GM12878 (cell line): ENCODE results near the gene FBLN7. TPM values are rescaled to one million over a fixed set of nuclear protein-coding genes. Genes with fewer than 3 reads are reported as not detected.

Source experiments
- ATAC-seq: fragments of 200-7000 bp; cut with Tn5 transposase; 3 replicates; pipeline ENCODE4 v1.9.1; 2020; ENCODE audit warnings: mild to moderate bottlenecking, moderate library complexity
- BruUV-seq: library from RNA; stranded (reverse); fragments of 400-500 nt; replicated peaks from 2 replicates; lab custom pipeline; 2021; lab: Mats Ljungman, UMichigan
- CTCF ChIA-PET: fragments of 300-600 bp; sonication (Branson Sonifier 250); formaldehyde crosslinking; extraction: SDS; loops from one replicate; lab custom pipeline; 2021; ENCODE audit warnings: inconsistent platforms; lab: Yijun Ruan, JAX
- POLR2A ChIA-PET: fragments of 350-600 bp; formaldehyde crosslinking; extraction: SDS; loops from one replicate; lab custom pipeline; 2021; ENCODE audit warnings: inconsistent platforms; lab: Charles Lee
- RAD21 ChIA-PET: fragments of 300-600 bp; sonication (Branson Sonifier 250); formaldehyde crosslinking; loops from one replicate; lab custom pipeline; 2023; ENCODE audit warnings: antibody characterized with exemption; ENCODE audit not compliant: unreplicated experiment; lab: Charles Lee
- SMC1A ChIA-PET: fragments of 300-600 bp; sonication (Branson Sonifier 250); formaldehyde crosslinking; loops from one replicate; lab custom pipeline; 2023; ENCODE audit not compliant: unreplicated experiment, uncharacterized antibody; lab: Charles Lee
- DNase-seq: peaks from one replicate; pipeline ENCODE4 v3.0.0-alpha.2; 2011; ENCODE audit warnings: low read depth, low spot score
- FAIRE-seq: peaks from 3 replicates; lab custom pipeline; 2011; peaks lifted over from hg19 to GRCh38; lab: Jason Lieb, UNC
- H2AFZ ChIP-seq: 2 replicates; pipeline ENCODE4 v1.6.0; 2011; ENCODE audit warnings: low read depth, low read length, control low read depth; ENCODE audit not compliant: control insufficient read depth
- H3K27ac ChIP-seq: 2 replicates; pipeline ENCODE4 v1.5.1; 2011; ENCODE audit warnings: control low read depth; ENCODE audit not compliant: control insufficient read depth, insufficient read depth
- H3K27me3 ChIP-seq, 2 experiments: replicated peaks in 1 of 2; 2 replicates each; pipeline versions ENCODE4 v1.6.0 to v1.6.1; 2011; ENCODE audit warnings: low read length in 1 of 2; ENCODE audit not compliant: control insufficient read depth in 2 of 2, insufficient read depth in 2 of 2
- H3K36me3 ChIP-seq, 2 experiments: 2 replicates each; pipeline ENCODE4 v1.5.1; 2011; ENCODE audit warnings: low read length in 1 of 2; ENCODE audit not compliant: control insufficient read depth in 2 of 2, insufficient read depth in 2 of 2
- H3K4me1 ChIP-seq: 2 replicates; pipeline ENCODE4 v1.6.1; 2011; ENCODE audit warnings: mild to moderate bottlenecking, low read length, moderate library complexity, mixed read lengths; ENCODE audit not compliant: control insufficient read depth, insufficient read depth
- H3K4me2 ChIP-seq: 2 replicates; pipeline ENCODE4 v1.6.0; 2011; ENCODE audit warnings: control low read depth; ENCODE audit not compliant: control insufficient read depth, insufficient read depth
- H3K4me3 ChIP-seq: fragments of 200-600 bp; sonication (generic); 2 replicates; pipeline ENCODE4 v1.5.1; 2016
- H3K79me2 ChIP-seq: 2 replicates; pipeline ENCODE4 v1.6.0; 2011; ENCODE audit warnings: low read length; ENCODE audit not compliant: control insufficient read depth, insufficient read depth
- H3K9ac ChIP-seq: 2 replicates; pipeline ENCODE4 v1.8.0; 2011; ENCODE audit warnings: low read length, control low read depth, mixed read lengths; ENCODE audit not compliant: control insufficient read depth, insufficient read depth
- H3K9me3 ChIP-seq: replicated peaks from 3 replicates; pipeline ENCODE4 v1.5.1; 2011; ENCODE audit warnings: mild to moderate bottlenecking, low read length; ENCODE audit not compliant: control insufficient read depth, insufficient read depth
- H4K20me1 ChIP-seq: 2 replicates; pipeline ENCODE4 v1.6.0; 2011; ENCODE audit not compliant: control insufficient read depth, insufficient read depth
- CBX3 ChIP-seq: fragments of 200-600 bp; sonication (generic); IDR thresholded peaks from 2 replicates; pipeline ENCODE4 v1.6.1; 2016; ENCODE audit warnings: low read depth, borderline replicate concordance
- EED ChIP-seq: sonication (generic); IDR thresholded peaks from 2 replicates; pipeline ENCODE4 v1.6.1; 2016; ENCODE audit warnings: antibody characterized with exemption, low read depth
- HDAC2 ChIP-seq: fragments of 200-600 bp; sonication (generic); IDR thresholded peaks from 2 replicates; pipeline ENCODE4 v1.6.1; 2017
- LARP7 ChIP-seq: fragments of 450-650 bp; IDR thresholded peaks from 2 replicates; pipeline ENCODE4 v1.6.1; 2017; ENCODE audit warnings: mild to moderate bottlenecking
- NFIC ChIP-seq: IDR thresholded peaks from 2 replicates; pipeline ENCODE4 v1.6.1; 2012; ENCODE audit warnings: low read depth, mild to moderate bottlenecking, inconsistent platforms, low read length, moderate library complexity
- PML ChIP-seq: IDR thresholded peaks from 2 replicates; pipeline ENCODE4 v1.6.1; 2012; ENCODE audit warnings: low read length, inconsistent platforms
- POLR2AphosphoS5 ChIP-seq: IDR thresholded peaks from 2 replicates; pipeline ENCODE4 v1.6.1; 2011; ENCODE audit warnings: mild to moderate bottlenecking, low read length, inconsistent platforms
- SMARCA5 ChIP-seq: fragments of 450-650 bp; IDR thresholded peaks from 2 replicates; pipeline ENCODE4 v1.6.1; 2017; ENCODE audit warnings: mild to moderate bottlenecking
- WGBS: methylation state at CpG from one replicate; pipeline ENCODE4 v1.1.6; 2016; ENCODE audit warnings: low lambda C conversion rate; ENCODE audit not compliant: insufficient replicate concordance, insufficient coverage; ENCODE audit errors: missing lambda C conversion rate; 5-methylcytosine and 5-hydroxymethylcytosine counted together
- in situ Hi-C: fragments of 300-500 bp; cut with MboI; formaldehyde crosslinking; loops from 9 replicates; pipeline ENCODE4 v1.14.3; 2018; ENCODE audit warnings: mixed read lengths
- intact Hi-C: fragments of 100-400 bp; cut with micrococcal nuclease; formaldehyde crosslinking; loops from one replicate; pipeline ENCODE4 v1.14.2; 2022; ENCODE audit not compliant: unreplicated experiment
- polyA plus RNA-seq, 11 experiments: library from polyadenylated mRNA; depleted of rRNA in 4 of 11; unstranded in 6 of 11; stranded (reverse) in 5 of 11; fragments of >200 nt; fragmentation: Nextera tagmentation in 4 of 11; fragmentation: Illumina TruSeq in 1 of 11; extraction: Ambion mirVana in 4 of 11; extraction: Trizol in 1 of 11; gene quantifications; 1 replicate in 1 of 11; 2 replicates in 10 of 11; pipeline versions ENCODE4 v1.2.1 to v1.2.3, GENCODE V29; 2011 to 2016; ENCODE audit warnings: inconsistent platforms in 2 of 11, missing spikeins in 2 of 11, low read depth in 1 of 11
- total RNA-seq, 4 experiments: library from RNA; depleted of rRNA in 3 of 4; stranded (reverse); fragments of >200 nt in 3 of 4; fragmentation: Illumina TruSeq in 1 of 4; extraction: Trizol in 1 of 4; gene quantifications; 2 replicates each; pipeline versions ENCODE4 v1.2.1 to v1.2.3, GENCODE V29; 2013 to 2021
- TF ChIP-seq, protein P1 (sequence below): fragments of 450-650 bp; conservative IDR thresholded peaks from 2 replicates; pipeline ENCODE4 v1.6.1; 2017; ENCODE audit warnings: mild to moderate bottlenecking, moderate library complexity

FBLN7 gene
- total and polyA plus RNA-seq, 10 of the 15 experiments (the other 5 are each of a cell fraction or from before 2014, with no cell fraction given): 0.01 to 0.10 (median 0.01) TPM; not detected in 7

DNA sequence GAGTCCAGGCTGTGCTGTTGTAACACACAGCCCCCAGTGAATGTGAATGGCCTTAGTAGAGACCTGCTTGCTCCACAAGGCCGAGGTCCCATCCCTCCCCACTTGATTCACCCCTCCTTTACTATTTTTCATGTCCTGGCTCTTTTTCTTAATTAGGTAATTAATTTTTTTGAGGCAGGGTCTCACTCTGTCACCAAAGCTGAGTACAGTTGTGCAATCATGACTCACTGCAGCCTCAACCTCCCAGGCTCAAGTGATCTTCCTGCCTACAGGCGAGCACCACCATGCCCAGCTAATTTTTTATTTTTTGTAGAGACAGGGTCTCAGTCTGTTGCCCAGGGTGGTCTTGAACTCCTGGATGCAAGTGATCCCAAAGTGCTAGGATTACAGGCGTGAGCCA is 19.3 kb downstream of the FBLN7 start:
- 68% methylated on average over 2 of the region's 3 CpGs for WGBS
- TF ChIP-seq HDAC2 (no peak), SMARCA5 (no peak), CBX3 (no peak), EED (no peak), PML (no peak), POLR2AphosphoS5 (no peak), LARP7 (no peak), NFIC (no peak)
- TF ChIP-seq, protein P1, sequence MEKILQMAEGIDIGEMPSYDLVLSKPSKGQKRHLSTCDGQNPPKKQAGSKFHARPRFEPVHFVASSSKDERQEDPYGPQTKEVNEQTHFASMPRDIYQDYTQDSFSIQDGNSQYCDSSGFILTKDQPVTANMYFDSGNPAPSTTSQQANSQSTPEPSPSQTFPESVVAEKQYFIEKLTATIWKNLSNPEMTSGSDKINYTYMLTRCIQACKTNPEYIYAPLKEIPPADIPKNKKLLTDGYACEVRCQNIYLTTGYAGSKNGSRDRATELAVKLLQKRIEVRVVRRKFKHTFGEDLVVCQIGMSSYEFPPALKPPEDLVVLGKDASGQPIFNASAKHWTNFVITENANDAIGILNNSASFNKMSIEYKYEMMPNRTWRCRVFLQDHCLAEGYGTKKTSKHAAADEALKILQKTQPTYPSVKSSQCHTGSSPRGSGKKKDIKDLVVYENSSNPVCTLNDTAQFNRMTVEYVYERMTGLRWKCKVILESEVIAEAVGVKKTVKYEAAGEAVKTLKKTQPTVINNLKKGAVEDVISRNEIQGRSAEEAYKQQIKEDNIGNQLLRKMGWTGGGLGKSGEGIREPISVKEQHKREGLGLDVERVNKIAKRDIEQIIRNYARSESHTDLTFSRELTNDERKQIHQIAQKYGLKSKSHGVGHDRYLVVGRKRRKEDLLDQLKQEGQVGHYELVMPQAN: no peak
- TF ChIP-seq, all 136 proteins: peak for 0
- Histone ChIP-seq H3K27me3 (no peaks in the 10 kb centered on the region), H4K20me1 (no peaks in the 10 kb centered on the region), H2AFZ (no peak overlapping the region), H3K36me3 (no peaks in the 10 kb centered on the region), H3K4me3 (no peak overlapping the region), H3K4me2 (no peak overlapping the region), H3K9me3 (no peaks in the 10 kb centered on the region), H3K79me2 (no peaks in the 10 kb centered on the region), H3K4me1 (no peaks in the 10 kb centered on the region), H3K27ac (no peak overlapping the region), H3K9ac (no peak overlapping the region)
- no peak for DNase-seq
- no TSS peak for BruUV-seq
- in situ Hi-C loops: no loop called here
- intact Hi-C loops: no loop called here
- ATAC-seq: no peak
- RAD21 ChIA-PET: no interaction called here
- SMC1A ChIA-PET: no interaction called here
- CTCF ChIA-PET: no interaction called here
- no peak for FAIRE-seq
- POLR2A ChIA-PET: no interaction called here
